ENCODE measurements around the gene ADAM8.

- TF ChIP-seq CTCF (optimal IDR thresholded peaks at IDR 0.05 in 1 of 3, IDR thresholded peaks at IDR 0.05 in 1 of 3, conservative IDR thresholded peaks at IDR 0.05 in 1 of 3; ENCODE audit: extremely low read depth in 1 of 3, insufficient read depth in 2 of 3, low read length in 3 of 3) (no peak), EZH2 (IDR thresholded peaks at IDR 0.05; ENCODE audit: low read length) (no peak)
Measured at GRCh38 chr10:133302230-133302629, 25.6 kb upstream of the ADAM8 start.

Data from keratinocyte (primary cell).